GM21381 (cell line): ENCODE data around the gene TJP1.
"Not testable (repeated sequence)": the region's sequence is repeated elsewhere in the genome, so short reads cannot be mapped to it uniquely, and the experiment has no call there.

Experiments used
- ATAC-seq: cut with Tn5 transposase; IDR thresholded peaks from one replicate; pipeline ENCODE4 v1.9.1; 2021; ENCODE audit warnings: mild to moderate bottlenecking, moderate library complexity; ENCODE audit not compliant: unreplicated experiment

Gene TJP1

DNA sequence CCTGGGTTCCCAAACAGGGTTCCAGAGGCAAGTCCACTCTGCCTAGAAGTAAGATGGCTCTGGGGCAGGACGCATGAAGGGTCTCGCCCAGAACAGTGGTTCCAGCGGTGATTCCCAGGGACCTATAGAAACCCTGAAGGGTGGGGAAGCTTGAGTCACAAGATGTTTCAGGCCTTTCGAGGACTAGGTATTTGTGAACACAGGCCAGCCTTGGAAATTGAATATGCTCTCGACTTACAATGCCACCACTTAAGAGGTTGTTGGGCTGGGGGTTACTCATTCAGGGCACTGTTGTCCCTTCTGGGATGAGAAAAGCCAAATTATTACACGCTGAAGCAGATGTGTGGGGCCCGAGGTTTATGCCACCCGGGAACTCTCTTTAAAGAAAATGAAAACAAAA is 152.0 kb downstream of the TJP1 start:
- ATAC-seq, result no peak

DNA sequence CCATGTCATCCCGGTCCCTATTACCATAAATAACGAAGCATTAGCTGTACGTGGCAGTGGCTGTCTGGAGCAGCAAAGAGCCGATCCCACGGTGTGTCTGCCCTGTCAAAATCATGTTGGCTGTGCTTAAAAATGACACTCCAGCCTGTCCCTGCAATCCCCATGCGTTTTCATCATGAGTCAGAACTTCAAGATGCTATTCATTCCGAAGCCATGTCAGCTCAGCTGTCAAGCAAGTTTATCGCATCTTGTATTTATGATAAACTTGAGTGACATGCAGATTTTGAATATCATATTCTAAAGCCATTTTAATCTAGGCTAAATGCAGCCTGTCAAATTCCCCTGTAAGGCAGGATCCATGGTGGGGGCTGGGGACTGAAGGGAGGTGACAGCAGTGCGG is 152.4 kb downstream of the TJP1 start:
- ATAC-seq, result no peak

DNA sequence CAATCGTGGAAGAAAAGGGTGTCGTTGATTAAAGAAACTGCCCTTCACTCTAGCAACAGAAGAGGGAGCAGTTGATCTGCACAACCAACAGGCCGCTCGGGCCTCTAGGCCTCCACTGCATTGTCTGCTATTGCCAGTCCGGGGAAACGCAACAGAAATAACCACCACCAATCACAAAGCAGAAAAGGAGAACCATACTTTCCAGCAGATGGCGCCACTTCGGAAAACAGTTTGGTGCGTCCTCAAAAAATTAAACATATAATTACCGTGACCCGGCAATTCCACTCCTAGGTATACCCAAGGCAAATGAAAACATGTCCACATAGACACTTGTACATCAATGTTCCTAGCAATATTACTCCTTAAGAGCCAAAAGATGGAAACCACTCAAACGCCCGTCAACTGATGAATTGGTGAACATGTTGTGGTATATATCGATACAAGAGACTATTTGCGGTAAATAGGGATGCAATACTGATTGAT is 154.1 kb downstream of the TJP1 start:
- no peak for ATAC-seq

DNA sequence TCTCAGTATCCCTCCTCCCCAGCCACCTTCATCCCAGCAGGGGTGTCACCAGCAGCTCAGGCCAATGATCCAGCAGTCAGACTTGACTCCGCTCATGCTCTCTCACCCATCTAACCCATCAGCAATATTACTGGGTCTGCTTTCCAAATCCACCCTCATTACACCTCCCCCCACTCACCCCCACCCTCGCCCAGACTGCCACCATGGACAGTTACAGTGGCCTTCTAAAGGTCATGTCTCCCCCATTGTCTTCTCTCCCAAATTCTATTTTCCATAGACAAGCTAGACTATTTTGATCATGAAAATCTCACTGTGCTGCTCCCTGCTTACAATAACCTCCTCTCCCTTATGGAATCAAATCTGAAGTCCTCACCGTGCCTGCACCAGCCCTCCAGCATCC is 156.0 kb downstream of the TJP1 start:
- ATAC-seq, result no peak

DNA sequence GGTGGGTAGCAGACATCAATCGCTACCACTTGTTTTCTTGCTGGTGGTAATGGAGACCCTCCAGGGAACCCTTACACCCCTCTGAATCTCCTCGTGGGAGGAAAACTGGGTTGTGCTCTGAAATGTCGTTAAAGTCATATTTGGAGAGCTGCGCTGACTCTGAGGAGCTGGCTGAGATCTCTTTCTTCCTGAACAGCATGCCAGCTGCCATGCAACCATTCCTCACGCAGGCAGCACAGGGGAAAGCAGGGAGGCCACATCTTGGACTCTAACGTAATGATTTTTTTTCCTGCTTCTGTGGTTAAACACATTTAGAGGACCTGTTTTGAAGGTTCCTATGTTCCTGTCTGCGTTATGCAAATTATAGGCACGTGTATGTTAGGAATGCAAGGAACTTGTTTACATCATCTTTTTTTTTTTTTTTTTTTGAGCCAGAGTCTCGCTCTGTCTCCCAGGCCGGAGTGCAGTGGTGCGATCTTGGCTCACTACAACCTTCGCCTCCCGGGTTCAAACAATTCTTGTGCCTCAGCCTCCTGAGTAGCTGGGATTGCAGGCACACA is 156.7 kb downstream of the TJP1 start:
- no peak for ATAC-seq

DNA sequence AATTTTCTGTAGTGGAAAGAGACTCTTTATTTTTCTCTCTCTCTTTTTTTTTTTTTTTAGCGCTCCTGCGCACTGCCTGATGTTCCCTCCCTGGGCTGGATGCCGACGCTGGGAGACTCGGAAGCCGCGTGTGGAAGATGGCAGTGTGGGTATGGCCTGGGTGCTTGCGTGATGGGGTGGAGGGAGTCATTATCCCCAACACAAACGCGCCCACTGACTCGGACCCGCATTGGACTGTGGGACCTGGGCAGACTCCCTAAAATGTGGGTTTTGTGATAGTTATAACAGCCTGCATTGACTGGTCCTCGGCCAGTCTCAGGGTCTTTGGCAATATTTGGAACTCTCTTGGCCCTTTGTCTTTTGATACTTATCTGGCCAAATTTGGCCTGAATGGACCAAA is 157.9 kb downstream of the TJP1 start:
- no peak for ATAC-seq

DNA sequence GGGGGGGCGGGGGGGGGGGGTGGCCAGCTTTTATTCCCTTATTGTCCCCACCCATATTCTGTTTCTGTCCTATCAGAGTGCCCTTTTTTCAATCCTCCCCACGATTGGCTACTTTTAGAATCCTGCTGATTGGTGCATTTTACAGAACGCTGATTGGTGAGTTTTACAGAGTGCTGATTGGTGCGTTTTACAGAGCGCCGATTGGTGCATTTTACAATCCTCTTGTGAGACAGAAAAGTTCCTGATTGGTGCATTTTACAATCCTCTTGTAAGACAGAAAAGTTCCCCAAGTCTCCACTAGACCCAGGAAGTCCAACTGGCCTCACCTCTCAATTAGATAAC is 164.8 kb downstream of the TJP1 start:
- ATAC-seq, result not testable (repeated sequence)

DNA sequence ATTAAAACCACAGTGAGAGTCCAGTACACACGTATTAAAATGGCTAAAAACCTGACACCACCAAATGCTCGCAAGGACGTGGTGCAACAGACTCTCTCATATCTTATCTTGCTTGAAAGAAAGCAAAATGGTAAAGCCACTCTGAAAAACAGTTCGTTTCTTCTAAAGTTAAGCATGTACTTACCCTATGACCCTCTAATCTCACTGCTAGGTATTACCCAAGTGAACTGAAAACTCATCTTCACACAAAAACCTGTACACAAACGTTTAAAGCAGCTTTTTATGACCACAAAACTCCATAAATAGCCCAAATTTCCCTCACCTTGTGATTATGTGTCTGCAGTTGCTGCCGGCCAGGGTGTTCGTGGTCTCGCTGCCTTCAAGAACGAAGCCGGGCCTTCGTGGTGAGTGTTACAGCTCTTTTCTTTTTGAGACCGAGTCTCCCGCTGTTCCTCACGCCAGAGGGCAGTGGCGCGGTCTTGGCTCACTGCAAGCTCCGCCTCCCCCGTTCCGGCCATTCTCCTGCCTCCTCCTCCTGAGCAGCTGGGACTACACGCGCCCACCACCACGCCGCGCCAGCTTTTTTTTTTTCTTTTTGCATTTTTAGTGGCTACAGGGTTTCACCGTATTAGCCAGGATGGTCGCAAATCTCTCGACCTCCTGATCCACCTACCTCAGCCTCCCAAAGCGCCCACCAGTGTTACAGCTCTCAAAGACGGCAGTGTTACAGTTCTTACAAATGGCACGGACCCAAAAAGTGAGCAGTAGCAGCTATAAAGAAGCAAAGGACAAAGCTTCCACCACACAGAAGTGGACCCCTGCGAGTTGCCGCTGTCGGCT is 165.4 kb downstream of the TJP1 start:
- ATAC-seq, result no peak

DNA sequence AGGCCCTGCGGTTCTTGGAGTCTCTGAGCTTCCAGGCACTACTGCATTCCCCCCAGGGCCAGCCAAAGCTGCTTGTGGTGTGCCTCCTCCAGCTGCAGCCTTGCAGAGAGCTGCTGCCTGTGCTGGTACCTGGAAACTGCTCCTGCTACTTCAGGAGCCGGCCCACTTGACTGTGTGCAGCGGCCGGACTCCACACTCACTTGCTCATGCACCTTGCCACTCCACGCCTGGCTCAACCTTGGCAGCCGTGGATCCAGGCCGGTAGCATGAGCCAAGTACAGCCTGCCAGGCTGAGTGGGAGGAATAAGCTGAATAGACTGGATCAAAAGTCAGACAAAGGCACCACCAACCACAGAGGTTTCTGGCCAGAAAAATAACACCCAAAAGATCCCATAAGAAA is 169.7 kb downstream of the TJP1 start:
- ATAC-seq, result no peak

DNA sequence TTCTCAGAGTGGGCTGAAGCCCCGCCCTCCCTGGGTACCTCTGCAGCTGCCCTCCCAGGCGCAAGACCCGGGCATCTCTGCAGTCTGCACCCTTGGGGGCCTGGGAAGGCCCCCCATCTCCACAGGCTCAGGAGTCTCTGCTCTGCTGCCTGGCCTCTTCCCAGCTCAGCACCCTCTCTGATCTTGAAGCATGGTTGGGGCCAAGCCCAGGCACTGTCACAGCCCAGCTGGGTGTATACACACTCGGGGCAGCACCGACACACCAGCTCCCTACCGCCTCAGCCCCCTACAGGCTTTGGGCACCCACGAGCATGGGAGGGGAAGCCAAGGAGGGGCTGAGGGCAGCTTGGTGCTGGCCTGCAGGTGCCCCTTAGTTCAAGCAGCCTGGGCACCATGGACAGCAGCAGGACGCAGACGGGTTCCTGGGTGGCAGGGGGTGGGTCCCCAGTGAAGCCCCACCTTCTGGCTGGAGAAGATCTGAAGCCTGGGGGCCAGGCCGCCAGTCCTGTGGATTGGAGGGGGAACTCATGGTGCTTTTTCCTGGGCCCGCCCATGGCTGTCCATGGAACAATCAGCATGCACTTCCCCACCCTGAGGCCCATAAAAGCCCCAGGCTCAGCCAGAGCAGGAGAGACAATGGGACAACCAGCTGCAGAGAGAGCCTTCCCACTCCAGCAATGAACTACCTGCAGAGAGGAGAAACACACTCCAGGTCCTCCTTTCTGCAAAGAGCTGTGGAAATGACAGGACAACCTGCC is 170.6 kb downstream of the TJP1 start:
- no peak for ATAC-seq
